Ovary (tissue), 3 donors: ENCODE measurements around the gene LGR5.

Experiments
- CTCF ChIP-seq, 3 donors: fragments of 450-650 bp in 2 of 3; fragments of 200-600 bp in 1 of 3; IDR thresholded peaks; one replicate each; pipeline versions ENCODE4 v1.5.1 to v1.8.0; 2016 to 2022; ENCODE audit warnings: antibody characterized with exemption in 3 of 3, mild to moderate bottlenecking in 1 of 3
- EP300 ChIP-seq: sonication (generic); formaldehyde crosslinking; IDR thresholded peaks from one replicate; pipeline ENCODE4 v1.6.1; 2017; ENCODE audit warnings: antibody characterized with exemption
- donor health status: DM: no; HTN: no; CAD: no.

DNA sequence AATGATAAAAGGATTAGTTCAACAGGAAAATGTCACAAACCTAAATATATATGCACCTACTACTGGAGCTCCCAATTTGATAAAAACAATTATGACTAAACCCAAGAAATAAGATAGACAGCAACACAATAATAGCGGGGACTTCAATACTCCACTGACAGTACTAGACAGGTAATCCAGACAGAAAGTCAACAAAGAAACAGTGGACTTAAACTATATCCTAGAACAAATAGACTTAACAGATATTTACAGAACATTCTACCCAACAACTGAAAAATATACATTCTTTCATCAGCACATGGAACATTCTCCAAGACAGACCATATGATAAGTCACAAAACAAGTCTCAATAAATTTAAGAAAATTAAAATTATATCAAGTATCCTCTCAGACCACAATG lies 28.0 kb upstream of the LGR5 start:
- TF ChIP-seq CTCF (IDR thresholded peaks at IDR 0.05) (no peak), EP300 (no peak)
